Measurements from ENCODE around the gene TP53AIP1. TPM values are rescaled to one million over a fixed set of nuclear protein-coding genes. Genes with fewer than 3 reads are reported as not detected.

TP53AIP1 gene
- total and polyA plus RNA-seq, 2 of the 8 experiments (the other 6 are each of a cell fraction or from before 2014, with no cell fraction given): 0.03 TPM; not detected in 1

DNA sequence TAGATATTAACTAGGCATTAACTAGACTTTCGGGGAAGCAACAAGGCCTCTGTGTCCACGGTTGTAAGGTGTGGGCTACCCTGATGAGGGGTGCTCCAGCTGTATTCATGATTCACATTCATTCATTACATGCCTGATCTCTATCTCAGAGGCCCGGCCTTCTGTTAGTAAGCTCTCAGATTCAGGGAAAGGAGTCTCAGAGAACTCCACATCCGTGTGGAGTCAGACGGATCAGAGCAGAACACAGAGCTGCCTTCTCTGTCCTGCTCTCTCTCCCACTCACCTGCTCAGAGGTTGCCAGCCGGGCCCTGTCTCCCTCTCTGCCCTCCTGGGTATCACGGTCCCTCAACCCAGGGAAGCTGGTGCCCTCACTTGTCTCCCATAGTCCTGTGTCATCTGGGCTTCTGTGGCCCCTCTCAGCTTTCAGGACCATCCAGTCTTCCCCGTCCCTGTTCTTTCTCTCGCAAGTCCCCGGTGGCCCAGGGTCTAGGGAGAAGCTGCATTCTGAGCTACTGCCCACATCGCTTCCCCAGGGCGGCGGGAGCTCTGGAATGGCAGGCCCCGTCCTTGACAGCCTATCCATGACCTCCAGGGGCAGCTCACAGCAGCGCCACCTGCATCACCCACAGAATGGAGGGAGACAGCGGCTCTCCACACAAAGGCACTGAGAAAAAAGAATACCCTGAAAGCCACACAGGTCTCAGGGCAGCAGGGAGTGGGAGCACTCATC lies 4.3 kb downstream of the TP53AIP1 start:
- DNase-seq (ENCODE audit: low read depth in 1 of 2, low spot score in 2 of 2): no peak
- CTCF ChIA-PET (ENCODE audit: partially characterized antibody): interaction anchor here (0.9 to 14.7 kb wide), 9 partner anchors 10 to 63 kb away, joined by 3 to 243 read pairs (median 3); partner anchors contain the start of gene KCNJ5
- Histone ChIP-seq H4K8ac (ENCODE audit: extremely low read depth, insufficient read depth, low read length) (no peak overlapping the region; the same call in 1 of the 2 replicates), H3K56ac (replicated peaks; ENCODE audit: insufficient read length, low read depth, low read length) (no peak overlapping the region), H3K23me2 (ENCODE audit: low read depth, low read length) (no peaks in the 10 kb centered on the region), H3K27ac (ENCODE audit: low read depth, low read length) (no peak overlapping the region), H3K4ac (replicated peaks; ENCODE audit: insufficient read length, low read depth, low read length) (no peak overlapping the region), H2BK120ac (replicated peaks; ENCODE audit: low read depth, low read length) (no peak overlapping the region), H2BK15ac (ENCODE audit: low read length) (no peak overlapping the region), H3K4me1 (replicated peaks in 1 of 4; ENCODE audit: control insufficient read depth in 3 of 4, insufficient read depth in 4 of 4, low read length in 3 of 4) (peaks cover 0 to 12% (median 9%) of the 10 kb centered on the region in 4 experiments; a peak in 6 of 7 replicates), H2AFZ (ENCODE audit: low read length) (no peak overlapping the region), H2BK12ac (ENCODE audit: low read depth, low read length) (no peak overlapping the region), H3K9me3 (ENCODE audit: insufficient read depth in 2 of 2, low read depth in 1 of 2, low read length in 1 of 2) (peaks cover 0 to 2% of the 10 kb centered on the region in 2 experiments; a peak in 1 of 4 replicates), H3K23ac (ENCODE audit: insufficient read length) (no peak overlapping the region), H2BK5ac (ENCODE audit: low read depth, low read length) (no peak overlapping the region), H4K91ac (replicated peaks; ENCODE audit: insufficient read length, low read length) (no peak overlapping the region), H3K14ac (ENCODE audit: insufficient read length) (no peak overlapping the region), H2BK20ac (ENCODE audit: low read length) (no peak overlapping the region), H3K79me1 (ENCODE audit: low read depth, low read length) (no peaks in the 10 kb centered on the region), H3K79me2 (ENCODE audit: control insufficient read depth in 1 of 2, insufficient read depth in 2 of 2, low read length in 2 of 2) (no peaks in the 10 kb centered on the region), H3K18ac (ENCODE audit: extremely low read depth, low read length) (no peak overlapping the region), H4K5ac (ENCODE audit: insufficient read length, low read depth, low read length) (no peak overlapping the region), H3K4me2 (ENCODE audit: insufficient read depth in 1 of 2, low read depth in 2 of 2, low read length in 2 of 2) (no peak overlapping the region), H3K9ac (replicated peaks in 1 of 4; ENCODE audit: extremely low read depth in 1 of 4, low read depth in 3 of 4, low read length in 3 of 4) (no peak overlapping the region), H2AK5ac (ENCODE audit: low read depth, low read length) (no peak overlapping the region), H3K4me3 (ENCODE audit: extremely low read depth in 1 of 4, insufficient read depth in 2 of 4, low read depth in 3 of 4, low read length in 4 of 4) (no peak overlapping the region), H3K27me3 (replicated peaks in 1 of 4; ENCODE audit: control insufficient read depth in 3 of 4, extremely low read depth in 1 of 4, insufficient read depth in 3 of 4, low read length in 3 of 4) (peaks cover 0 to 14% (median 5%) of the 10 kb centered on the region in 4 experiments; a peak in 6 of 7 replicates), H3K36me3 (ENCODE audit: control insufficient read depth in 2 of 4, insufficient read depth in 4 of 4, low read length in 3 of 4) (no peaks in the 10 kb centered on the region), H4K20me1 (replicated peaks in 1 of 2; ENCODE audit: control insufficient read depth in 1 of 2, insufficient read depth in 2 of 2, low read length in 2 of 2) (no peaks in the 10 kb centered on the region)
- FAIRE-seq: no peak
- POLR2A ChIA-PET (ENCODE audit: partially characterized antibody): no interaction called here
- WGBS, 2 experiments (ENCODE audit: extremely low coverage in 1 of 2, insufficient coverage in 1 of 2, insufficient read length in 1 of 2, insufficient replicate concordance in 2 of 2, low coverage in 1 of 2, low lambda C conversion rate in 2 of 2, missing lambda C conversion rate in 1 of 2): 84% methylated on average over 16 of the region's 16 CpGs; no CpG with 5 or more reads in 1 of the 2 experiments
- TF ChIP-seq SP2 (IDR thresholded peaks at IDR 0.05; ENCODE audit: low read length): no peak
- no peak for TF ChIP-seq KDM4A (IDR thresholded peaks at IDR 0.05; ENCODE audit: low read depth, low read length, severe bottlenecking)
- TF ChIP-seq SIN3A (conservative IDR thresholded peaks at IDR 0.05 in 1 of 2, IDR thresholded peaks at IDR 0.05 in 1 of 2; ENCODE audit: low read depth in 1 of 2, low read length in 2 of 2): no peak
- TF ChIP-seq EZH2 (IDR thresholded peaks at IDR 0.05; ENCODE audit: low read depth, low read length, severe bottlenecking): no peak
- TF ChIP-seq, protein P1, sequence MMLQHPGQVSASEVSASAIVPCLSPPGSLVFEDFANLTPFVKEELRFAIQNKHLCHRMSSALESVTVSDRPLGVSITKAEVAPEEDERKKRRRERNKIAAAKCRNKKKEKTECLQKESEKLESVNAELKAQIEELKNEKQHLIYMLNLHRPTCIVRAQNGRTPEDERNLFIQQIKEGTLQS (IDR thresholded peaks at IDR 0.05; ENCODE audit: insufficient read depth, low read depth, low read length): no peak
- TF ChIP-seq TAF1 (IDR thresholded peaks at IDR 0.05; ENCODE audit: low read depth, low read length): no peak
- no peak for TF ChIP-seq EP300 (IDR thresholded peaks at IDR 0.05; ENCODE audit: borderline replicate concordance in 1 of 2, low read depth in 2 of 2, low read length in 2 of 2)
- TF ChIP-seq MAFK (IDR thresholded peaks at IDR 0.05; ENCODE audit: low read depth, low read length): no peak
- TF ChIP-seq NANOG (IDR thresholded peaks at IDR 0.05; ENCODE audit: insufficient read depth, low read depth, low read length, poor library complexity, severe bottlenecking): no peak
- TF ChIP-seq EGR1 (IDR thresholded peaks at IDR 0.05; ENCODE audit: borderline replicate concordance, low read depth, low read length): no peak
- no peak for TF ChIP-seq KDM5A (IDR thresholded peaks at IDR 0.05; ENCODE audit: low read length)

Data from H1 (cell line).